HFFc6 (cell line): Measurements from ENCODE around the gene USP2. TPM values are rescaled to one million over a fixed set of nuclear protein-coding genes. Genes with fewer than 3 reads are reported as not detected.

Experiments used
- DNase-seq: peaks from one replicate; pipeline ENCODE4 v3.0.0-alpha.2; 2018
- H3K27ac Mint-ChIP-seq: 2 replicates; pipeline ENCODE4 v1.8.0; 2020; ENCODE audit warnings: mild to moderate bottlenecking, mixed read lengths
- H3K27me3 Mint-ChIP-seq: 2 replicates; pipeline ENCODE4 v1.8.0; 2021; ENCODE audit warnings: mild to moderate bottlenecking, moderate library complexity, mixed read lengths; ENCODE audit not compliant: insufficient read depth
- H3K36me3 Mint-ChIP-seq: 2 replicates; pipeline ENCODE4 v1.8.0; 2021; ENCODE audit warnings: low read depth, mixed read lengths
- H3K4me1 Mint-ChIP-seq: 2 replicates; pipeline ENCODE4 v1.8.0; 2020; ENCODE audit warnings: low read depth, mixed read lengths
- H3K4me3 Mint-ChIP-seq: 2 replicates; pipeline ENCODE4 v1.8.0; 2020; ENCODE audit warnings: mild to moderate bottlenecking, moderate library complexity, mixed read lengths
- H3K9me3 Mint-ChIP-seq: 2 replicates; pipeline ENCODE4 v1.8.0; 2020; ENCODE audit warnings: mild to moderate bottlenecking, mixed read lengths
- long read RNA-seq: library from polyadenylated mRNA; unstranded; transcript quantifications from one replicate; pipeline ENCODE4 v2.0.0, GENCODE V29; 2019
- total RNA-seq, 6 experiments: library from RNA; stranded (reverse); fragmentation: NEBNext Ultra II Directional; extraction: Animal tissue kit (Norgen Biotek cat#: 25700); gene quantifications; 2 replicates in 1 of 6; 3 replicates in 5 of 6; pipeline ENCODE4 v1.2.3, GENCODE V29; 2021
- TF ChIP-seq, protein P1 (sequence below): fragments of 200-600 bp; sonication (generic); IDR thresholded peaks from 2 replicates; pipeline ENCODE4 v1.5.0; 2021; ENCODE audit warnings: antibody characterized with exemption, mild to moderate bottlenecking

The USP2 gene, protein sequence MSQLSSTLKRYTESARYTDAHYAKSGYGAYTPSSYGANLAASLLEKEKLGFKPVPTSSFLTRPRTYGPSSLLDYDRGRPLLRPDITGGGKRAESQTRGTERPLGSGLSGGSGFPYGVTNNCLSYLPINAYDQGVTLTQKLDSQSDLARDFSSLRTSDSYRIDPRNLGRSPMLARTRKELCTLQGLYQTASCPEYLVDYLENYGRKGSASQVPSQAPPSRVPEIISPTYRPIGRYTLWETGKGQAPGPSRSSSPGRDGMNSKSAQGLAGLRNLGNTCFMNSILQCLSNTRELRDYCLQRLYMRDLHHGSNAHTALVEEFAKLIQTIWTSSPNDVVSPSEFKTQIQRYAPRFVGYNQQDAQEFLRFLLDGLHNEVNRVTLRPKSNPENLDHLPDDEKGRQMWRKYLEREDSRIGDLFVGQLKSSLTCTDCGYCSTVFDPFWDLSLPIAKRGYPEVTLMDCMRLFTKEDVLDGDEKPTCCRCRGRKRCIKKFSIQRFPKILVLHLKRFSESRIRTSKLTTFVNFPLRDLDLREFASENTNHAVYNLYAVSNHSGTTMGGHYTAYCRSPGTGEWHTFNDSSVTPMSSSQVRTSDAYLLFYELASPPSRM
- under 1 TPM; 0.32 to 0.71 (median 0.49) TPM for total RNA-seq
- long read RNA-seq, partial matches to known transcripts = 0 of 2 reads
- long read RNA-seq, other reads (novel, unspliced or antisense) = 2 of 2 reads

DNA sequence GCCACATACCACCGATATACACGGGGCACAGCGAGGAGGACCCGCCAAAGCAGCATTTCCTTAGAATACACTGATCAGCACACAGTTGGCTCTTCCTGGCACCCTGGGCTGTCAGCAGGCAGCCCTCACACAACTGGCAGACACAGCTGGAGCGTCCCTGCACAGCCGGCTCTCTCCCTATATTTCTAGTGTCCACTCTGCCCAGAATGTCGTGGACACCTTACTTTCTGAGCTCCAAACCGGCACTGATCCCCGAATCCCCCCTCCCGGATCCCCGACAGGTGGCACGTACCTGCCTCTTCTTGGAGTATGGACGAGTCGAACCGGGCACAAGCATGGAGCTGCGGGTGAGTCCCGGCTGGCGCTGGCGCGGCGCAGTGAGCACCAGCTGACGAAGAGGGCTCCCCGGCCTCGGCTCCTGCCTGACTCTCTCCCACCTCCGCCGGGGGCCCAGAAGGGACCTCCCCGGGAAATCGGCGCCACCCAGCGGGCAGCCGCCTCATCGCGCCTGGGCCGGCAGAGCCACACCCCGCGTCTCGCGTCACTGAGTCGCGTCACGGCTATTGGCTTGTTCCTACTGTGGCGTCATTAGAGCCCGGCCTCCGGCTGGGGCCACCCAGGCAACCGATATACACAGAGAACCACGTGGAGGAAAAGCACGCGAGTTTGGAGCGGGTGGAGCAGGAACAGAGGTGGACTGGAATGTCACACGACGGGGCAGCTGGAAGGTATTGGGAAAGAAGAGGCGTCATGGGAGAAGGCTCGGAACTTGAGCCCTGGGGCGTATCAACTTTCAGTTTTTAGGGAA lies at the start of gene USP2:
USP2 (minus strand) TSS at position 510 of the 808 bp plus-strand sequence. CDS start 8,210 bp downstream, outside the sequence.
- Mint-ChIP-seq H3K4me3 (no peak within 1 kb of the TSS), H3K27ac (no peak within 1 kb of the TSS), H3K4me1 (peaks cover 14% of the 10 kb centered on the region), H3K27me3 (no peaks in the 10 kb centered on the region; the same call in 1 of the 2 replicates), H3K9me3 (no peaks in the 10 kb centered on the region), H3K36me3 (no peaks in the 10 kb centered on the region)
- TF ChIP-seq, protein P1, sequence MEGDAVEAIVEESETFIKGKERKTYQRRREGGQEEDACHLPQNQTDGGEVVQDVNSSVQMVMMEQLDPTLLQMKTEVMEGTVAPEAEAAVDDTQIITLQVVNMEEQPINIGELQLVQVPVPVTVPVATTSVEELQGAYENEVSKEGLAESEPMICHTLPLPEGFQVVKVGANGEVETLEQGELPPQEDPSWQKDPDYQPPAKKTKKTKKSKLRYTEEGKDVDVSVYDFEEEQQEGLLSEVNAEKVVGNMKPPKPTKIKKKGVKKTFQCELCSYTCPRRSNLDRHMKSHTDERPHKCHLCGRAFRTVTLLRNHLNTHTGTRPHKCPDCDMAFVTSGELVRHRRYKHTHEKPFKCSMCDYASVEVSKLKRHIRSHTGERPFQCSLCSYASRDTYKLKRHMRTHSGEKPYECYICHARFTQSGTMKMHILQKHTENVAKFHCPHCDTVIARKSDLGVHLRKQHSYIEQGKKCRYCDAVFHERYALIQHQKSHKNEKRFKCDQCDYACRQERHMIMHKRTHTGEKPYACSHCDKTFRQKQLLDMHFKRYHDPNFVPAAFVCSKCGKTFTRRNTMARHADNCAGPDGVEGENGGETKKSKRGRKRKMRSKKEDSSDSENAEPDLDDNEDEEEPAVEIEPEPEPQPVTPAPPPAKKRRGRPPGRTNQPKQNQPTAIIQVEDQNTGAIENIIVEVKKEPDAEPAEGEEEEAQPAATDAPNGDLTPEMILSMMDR = peak; percentile 94
- peak; percentile 97 for DNase-seq

DNA sequence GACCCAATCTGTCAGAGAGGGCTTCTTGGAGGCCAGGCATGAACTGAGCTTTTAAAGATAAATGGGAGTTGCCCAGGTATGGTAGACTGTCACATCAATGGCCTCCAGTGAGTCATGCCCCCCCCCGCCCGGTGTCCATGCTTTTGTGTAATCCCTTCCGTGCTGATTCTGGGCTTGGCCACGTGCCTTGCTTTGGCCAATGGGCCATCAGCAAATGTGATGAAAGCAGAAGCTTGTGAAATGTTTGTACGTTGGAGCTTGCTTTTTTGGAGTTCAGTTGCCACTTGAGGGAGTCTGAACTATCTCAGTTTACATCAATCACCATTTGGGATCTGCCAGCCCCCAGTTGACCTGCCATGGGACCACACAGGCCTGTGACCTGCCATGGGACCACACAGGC lies 45.8 kb upstream of the USP2 start:
- H3K27ac Mint-ChIP-seq = no peak overlapping the region
- peaks cover 1% of the 10 kb centered on the region for H3K36me3 Mint-ChIP-seq
- H3K4me3 Mint-ChIP-seq = no peak overlapping the region
- H3K9me3 Mint-ChIP-seq = no peaks in the 10 kb centered on the region
- DNase-seq = no peak
- H3K4me1 Mint-ChIP-seq = peaks cover 24% of the 10 kb centered on the region
- H3K27me3 Mint-ChIP-seq = peaks cover 9% of the 10 kb centered on the region
- TF ChIP-seq, protein P1 = no peak

DNA sequence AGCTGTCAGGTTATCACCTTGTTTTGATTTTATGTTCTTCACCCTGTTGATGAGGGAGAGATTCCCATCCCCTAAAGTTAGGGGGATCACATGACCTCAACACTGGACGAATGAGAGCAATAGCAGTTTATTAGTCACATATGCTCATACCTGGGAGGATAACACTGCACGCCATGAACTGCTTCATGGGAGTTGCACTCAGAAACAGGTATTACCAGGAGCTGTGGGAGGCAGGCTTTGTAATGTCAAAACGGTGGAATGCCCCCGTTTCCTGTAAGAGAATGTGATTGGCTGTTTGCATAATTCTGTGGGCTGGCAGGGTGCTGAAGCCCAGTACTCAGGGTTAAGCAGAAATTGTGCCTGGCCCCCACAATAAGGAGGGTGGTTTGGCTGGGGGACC lies 44.7 kb upstream of the USP2 start:
- Mint-ChIP-seq H3K27me3 (peaks cover 9% of the 10 kb centered on the region), H3K27ac (no peak overlapping the region), H3K4me3 (no peak overlapping the region), H3K36me3 (peaks cover 12% of the 10 kb centered on the region), H3K9me3 (no peaks in the 10 kb centered on the region), H3K4me1 (peaks cover 13% of the 10 kb centered on the region)
- TF ChIP-seq, protein P1 = no peak
- DNase-seq = no peak

DNA sequence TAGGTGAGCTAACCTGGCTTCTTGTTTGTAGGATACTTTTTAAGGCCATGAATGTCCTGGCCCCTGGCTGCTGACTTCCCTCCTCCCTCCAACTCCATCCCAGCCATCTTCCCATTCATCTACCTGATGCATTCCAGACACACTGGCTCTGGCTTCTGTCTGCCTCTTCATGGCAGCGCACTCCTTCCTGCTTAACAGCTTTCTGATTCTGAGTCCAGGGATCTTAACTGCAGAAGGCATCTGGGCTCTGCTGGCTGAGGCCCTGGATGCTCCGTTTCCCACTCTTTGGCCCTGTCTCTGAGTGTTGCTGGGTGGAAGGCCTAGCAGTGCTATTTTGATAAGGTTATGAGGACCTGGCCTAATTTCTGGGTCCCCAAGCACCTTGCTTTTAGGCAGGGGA lies 43.3 kb upstream of the USP2 start:
- peaks cover 21% of the 10 kb centered on the region for H3K4me1 Mint-ChIP-seq
- H3K36me3 Mint-ChIP-seq = peaks cover 23% of the 10 kb centered on the region
- peaks cover 6% of the 10 kb centered on the region; the same call in 1 of the 2 replicates for H3K27me3 Mint-ChIP-seq
- H3K9me3 Mint-ChIP-seq = no peaks in the 10 kb centered on the region
- DNase-seq = no peak
- no peak overlapping the region for H3K27ac Mint-ChIP-seq
- TF ChIP-seq, protein P1 = no peak
- H3K4me3 Mint-ChIP-seq = no peak overlapping the region

DNA sequence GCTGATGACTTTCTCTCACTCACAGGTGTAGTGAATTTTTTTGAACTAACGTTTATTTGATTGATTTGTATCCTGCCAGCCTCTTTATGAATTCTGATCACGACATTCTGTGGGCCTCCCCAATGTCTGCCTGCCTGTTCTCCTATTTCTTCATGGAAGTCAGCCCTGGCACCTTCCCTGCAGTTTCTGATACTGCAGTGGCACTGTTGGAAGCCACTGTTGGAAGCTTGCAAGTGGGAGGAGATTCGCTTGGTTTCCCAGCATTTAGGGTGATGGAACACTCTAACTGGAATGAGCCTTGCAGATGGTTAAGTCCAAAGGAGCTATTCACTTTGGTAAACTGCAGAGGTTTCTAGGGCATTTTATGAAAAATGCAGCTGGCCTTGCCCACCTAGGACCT lies 42.8 kb upstream of the USP2 start:
- peaks cover 28% of the 10 kb centered on the region for H3K36me3 Mint-ChIP-seq
- TF ChIP-seq, protein P1 = no peak
- peaks cover 4% of the 10 kb centered on the region; the same call in 1 of the 2 replicates for H3K27me3 Mint-ChIP-seq
- H3K4me3 Mint-ChIP-seq = no peak overlapping the region
- no peak overlapping the region for H3K27ac Mint-ChIP-seq
- DNase-seq = no peak
- peaks cover 26% of the 10 kb centered on the region for H3K4me1 Mint-ChIP-seq
- no peaks in the 10 kb centered on the region for H3K9me3 Mint-ChIP-seq
